ENCODE data around the gene NT5DC4. TPM values are rescaled to one million over a fixed set of nuclear protein-coding genes. Genes with fewer than 3 reads are reported as not detected.

The NT5DC4 gene
- total and polyA plus RNA-seq, 2 of the 4 experiments (the other 2 are of a cell fraction), result not detected

DNA sequence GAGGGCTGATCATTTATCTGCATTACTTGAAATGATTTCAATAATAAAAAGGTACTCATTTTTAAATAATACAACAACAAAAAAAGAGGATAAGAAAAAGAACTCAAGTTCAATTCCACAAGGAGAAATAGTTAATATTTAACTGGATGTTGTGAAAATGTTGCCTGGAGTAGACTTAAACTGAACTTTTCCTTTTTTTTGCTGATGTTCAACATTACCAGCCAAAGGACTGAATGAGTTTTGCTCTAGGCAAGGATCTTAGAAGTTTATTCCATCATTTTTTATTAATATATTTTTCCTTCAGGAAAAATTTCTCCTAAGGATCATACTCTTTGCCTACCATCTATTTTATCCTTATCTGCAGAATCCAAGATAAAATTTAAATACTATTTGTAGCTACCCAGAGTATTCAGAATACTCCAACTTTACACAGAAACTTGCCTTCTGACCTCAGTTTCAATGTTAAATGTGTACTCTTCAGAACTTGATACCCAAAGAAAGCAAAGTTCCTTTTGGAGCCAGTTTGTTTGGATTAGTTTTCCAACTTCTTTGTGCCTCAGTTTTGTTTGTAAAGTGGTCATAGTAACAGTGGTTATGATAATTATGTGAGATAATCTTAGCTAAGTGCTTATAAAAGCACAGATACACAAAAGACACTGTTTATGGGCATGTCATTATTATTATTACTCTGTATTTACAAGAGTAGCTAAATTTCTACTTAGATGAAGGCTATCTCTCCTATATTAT lies 30.8 kb downstream of the NT5DC4 start:
- H2AFZ ChIP-seq (replicated peaks; ENCODE audit: low read length, poor library complexity), result no peak overlapping the region
- intact Hi-C loops (cut with micrococcal nuclease), result no loop called here
- no peak; the same call in 1 of the 2 replicates for ATAC-seq (ENCODE audit: low read depth)

More for the DNA sequence above, 30.8 kb downstream of the NT5DC4 start:
- H3K23ac ChIP-seq (ENCODE audit: low read depth, low read length), result no peak overlapping the region
- H4K5ac ChIP-seq (ENCODE audit: low read depth, low read length), result no peak overlapping the region; the same call in 1 of the 2 replicates
- H3K9me3 ChIP-seq (ENCODE audit: control insufficient read depth, insufficient read depth, low read length), result no peaks in the 10 kb centered on the region
- dilution Hi-C loops (cut with HindIII; ENCODE audit: low sequenced_read_pairs, unreplicated experiment), result no loop called here
- H2BK20ac ChIP-seq (ENCODE audit: low read depth, low read length), result no peak overlapping the region
- H2BK120ac ChIP-seq (ENCODE audit: low read depth, low read length), result no peak overlapping the region
- H3K27ac ChIP-seq (ENCODE audit: insufficient read depth, low read length), result no peak overlapping the region
- H3K36me3 ChIP-seq (ENCODE audit: control insufficient read depth, insufficient read depth, low read length), result peaks cover 2% of the 10 kb centered on the region; the same call in 1 of the 2 replicates
- H2BK5ac ChIP-seq (ENCODE audit: low read depth, low read length, poor library complexity, severe bottlenecking), result peak overlapping the region; percentile 57
- CTCF ChIA-PET, result interaction anchor here (1.3 to 5.0 kb wide), 2 partner anchors 134 to 190 kb away, joined by 6 to 90 read pairs; no protein-coding TSS in a partner anchor
- no peak for TF ChIP-seq MAFK (IDR thresholded peaks at IDR 0.05; ENCODE audit: low read depth, low read length)
- TF ChIP-seq SMC3 (IDR thresholded peaks at IDR 0.05; ENCODE audit: low read depth, low read length), result no peak
- TF ChIP-seq MXI1 (IDR thresholded peaks at IDR 0.05; ENCODE audit: borderline replicate concordance, low read depth, low read length), result no peak
- TF ChIP-seq, protein P1, sequence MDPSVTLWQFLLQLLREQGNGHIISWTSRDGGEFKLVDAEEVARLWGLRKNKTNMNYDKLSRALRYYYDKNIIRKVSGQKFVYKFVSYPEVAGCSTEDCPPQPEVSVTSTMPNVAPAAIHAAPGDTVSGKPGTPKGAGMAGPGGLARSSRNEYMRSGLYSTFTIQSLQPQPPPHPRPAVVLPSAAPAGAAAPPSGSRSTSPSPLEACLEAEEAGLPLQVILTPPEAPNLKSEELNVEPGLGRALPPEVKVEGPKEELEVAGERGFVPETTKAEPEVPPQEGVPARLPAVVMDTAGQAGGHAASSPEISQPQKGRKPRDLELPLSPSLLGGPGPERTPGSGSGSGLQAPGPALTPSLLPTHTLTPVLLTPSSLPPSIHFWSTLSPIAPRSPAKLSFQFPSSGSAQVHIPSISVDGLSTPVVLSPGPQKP (IDR thresholded peaks at IDR 0.05; ENCODE audit: borderline replicate concordance, low read depth, low read length), result no peak
- TF ChIP-seq, protein P2, sequence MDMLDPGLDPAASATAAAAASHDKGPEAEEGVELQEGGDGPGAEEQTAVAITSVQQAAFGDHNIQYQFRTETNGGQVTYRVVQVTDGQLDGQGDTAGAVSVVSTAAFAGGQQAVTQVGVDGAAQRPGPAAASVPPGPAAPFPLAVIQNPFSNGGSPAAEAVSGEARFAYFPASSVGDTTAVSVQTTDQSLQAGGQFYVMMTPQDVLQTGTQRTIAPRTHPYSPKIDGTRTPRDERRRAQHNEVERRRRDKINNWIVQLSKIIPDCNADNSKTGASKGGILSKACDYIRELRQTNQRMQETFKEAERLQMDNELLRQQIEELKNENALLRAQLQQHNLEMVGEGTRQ (IDR thresholded peaks at IDR 0.05; ENCODE audit: low read depth, low read length), result no peak
- no peak for TF ChIP-seq POLR2A (IDR thresholded peaks at IDR 0.05; ENCODE audit: low read depth, low read length)
- no peak for TF ChIP-seq FOS (IDR thresholded peaks at IDR 0.05; ENCODE audit: low read depth, low read length)
- TF ChIP-seq, protein P3, sequence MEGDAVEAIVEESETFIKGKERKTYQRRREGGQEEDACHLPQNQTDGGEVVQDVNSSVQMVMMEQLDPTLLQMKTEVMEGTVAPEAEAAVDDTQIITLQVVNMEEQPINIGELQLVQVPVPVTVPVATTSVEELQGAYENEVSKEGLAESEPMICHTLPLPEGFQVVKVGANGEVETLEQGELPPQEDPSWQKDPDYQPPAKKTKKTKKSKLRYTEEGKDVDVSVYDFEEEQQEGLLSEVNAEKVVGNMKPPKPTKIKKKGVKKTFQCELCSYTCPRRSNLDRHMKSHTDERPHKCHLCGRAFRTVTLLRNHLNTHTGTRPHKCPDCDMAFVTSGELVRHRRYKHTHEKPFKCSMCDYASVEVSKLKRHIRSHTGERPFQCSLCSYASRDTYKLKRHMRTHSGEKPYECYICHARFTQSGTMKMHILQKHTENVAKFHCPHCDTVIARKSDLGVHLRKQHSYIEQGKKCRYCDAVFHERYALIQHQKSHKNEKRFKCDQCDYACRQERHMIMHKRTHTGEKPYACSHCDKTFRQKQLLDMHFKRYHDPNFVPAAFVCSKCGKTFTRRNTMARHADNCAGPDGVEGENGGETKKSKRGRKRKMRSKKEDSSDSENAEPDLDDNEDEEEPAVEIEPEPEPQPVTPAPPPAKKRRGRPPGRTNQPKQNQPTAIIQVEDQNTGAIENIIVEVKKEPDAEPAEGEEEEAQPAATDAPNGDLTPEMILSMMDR (conservative IDR thresholded peaks at IDR 0.05; ENCODE audit: low read depth, low read length), result no peak
- no peak for TF ChIP-seq CEBPB (IDR thresholded peaks at IDR 0.05; ENCODE audit: low read depth, low read length)
- TF ChIP-seq MAZ (IDR thresholded peaks at IDR 0.05; ENCODE audit: borderline replicate concordance, low read depth, low read length), result no peak
- TF ChIP-seq BHLHE40 (IDR thresholded peaks at IDR 0.05; ENCODE audit: low read depth, low read length), result no peak
- H3K79me1 ChIP-seq (ENCODE audit: low read depth in 1 of 2, low read length in 2 of 2), result peaks cover 56 to 60% of the 10 kb centered on the region in 2 experiments
- H3K9ac ChIP-seq (ENCODE audit: low read depth, low read length), result no peak overlapping the region; the same call in 1 of the 2 replicates
- in situ Hi-C loops (cut with MboI; ENCODE audit: low sequenced_read_pairs), result loop anchor here (5.0 to 10.0 kb wide), 2 partner anchors 123 to 196 kb away; no protein-coding TSS in a partner anchor
- H4K20me1 ChIP-seq (ENCODE audit: insufficient read depth, low read length), result no peaks in the 10 kb centered on the region
- H3K4me3 ChIP-seq (ENCODE audit: insufficient read depth, low read depth, low read length), result no peak overlapping the region
- H2BK15ac ChIP-seq (ENCODE audit: low read depth, low read length), result no peak overlapping the region
- H3K18ac ChIP-seq (ENCODE audit: low read depth, low read length), result no peak overlapping the region; the same call in 1 of the 2 replicates
- no peaks in the 10 kb centered on the region for H3K27me3 ChIP-seq (ENCODE audit: control insufficient read depth, insufficient read depth, low read length)
- H4K8ac ChIP-seq (ENCODE audit: low read depth in 2 of 2, low read length in 2 of 2), result 0 out of 4 replicates have a peak overlapping the region, but pooled peaks of 1 of the 2 experiments have one; percentile 5
- H3K4me1 ChIP-seq (ENCODE audit: control insufficient read depth, insufficient read depth, low read length), result peaks cover 10% of the 10 kb centered on the region
- H3K56ac ChIP-seq (ENCODE audit: extremely low read depth, insufficient read depth, low read length), result no peak overlapping the region
- no peak overlapping the region for H2AK9ac ChIP-seq (replicated peaks; ENCODE audit: low read depth, low read length, poor library complexity)
- H3K4me2 ChIP-seq (ENCODE audit: low read depth, low read length), result peak overlapping the region; percentile 79
- H3K4ac ChIP-seq (ENCODE audit: low read depth, low read length), result no peak overlapping the region
- no peak overlapping the region for H3K14ac ChIP-seq (replicated peaks; ENCODE audit: low read depth, low read length)
- H3K9me1 ChIP-seq (ENCODE audit: insufficient read depth, low read length), result peaks cover 6% of the 10 kb centered on the region
- H2AK5ac ChIP-seq (ENCODE audit: low read depth, low read length), result no peak overlapping the region
- H4K91ac ChIP-seq (ENCODE audit: insufficient read depth, low read depth, low read length), result no peak overlapping the region
- peak; percentile 44 for DNase-seq
- no TSS peak for BruUV-seq (replicated peaks)
- POLR2A ChIA-PET (ENCODE audit: unreplicated experiment), result no interaction called here

All from IMR-90 (cell line).